GM12891 (cell line): ENCODE results near the gene MAFF.

Source experiments
- PAX5 ChIP-seq: IDR thresholded peaks from 2 replicates; pipeline ENCODE4 v1.6.1; 2011; ENCODE audit warnings: low read length, moderate library complexity, mild to moderate bottlenecking; ENCODE audit not compliant: insufficient read depth, severe bottlenecking
- POLR2AphosphoS5 ChIP-seq: IDR thresholded peaks from 2 replicates; pipeline ENCODE4 v1.6.1; 2011; ENCODE audit warnings: low read depth, low read length, control low read depth

- no peak for TF ChIP-seq PAX5
- no peak for TF ChIP-seq POLR2AphosphoS5
Observed at GRCh38 chr22:38212442-38212841, 10.6 kb downstream of the MAFF start.
